ENCODE measurements around the gene STMN3.
A peak's percentile ranks its signal among the peaks of the same experiment; 100 is the strongest.
"Not testable (repeated sequence)": the region's sequence is repeated elsewhere in the genome, so short reads cannot be mapped to it uniquely, and the experiment has no call there.

Gene STMN3

DNA sequence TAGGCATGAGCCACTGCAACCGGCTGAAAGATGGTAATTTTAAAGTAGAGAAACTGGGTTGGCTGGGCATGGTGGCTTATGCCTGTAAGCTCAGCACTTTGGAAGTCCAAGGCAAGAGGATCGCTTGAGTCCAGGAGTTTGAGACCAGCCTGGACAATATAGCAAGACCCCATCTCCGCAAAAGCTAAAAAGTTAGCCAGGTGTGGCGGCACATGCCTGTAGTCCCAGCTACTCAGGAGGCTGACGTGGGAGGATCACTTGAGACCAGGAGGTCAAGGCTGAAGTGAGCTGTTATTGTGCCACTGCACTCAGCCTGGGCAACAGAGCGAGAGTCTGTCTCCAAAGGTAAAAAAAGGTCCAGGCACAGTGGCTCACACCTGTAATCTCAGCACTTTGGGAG is 22.3 kb downstream of the STMN3 start:
- not testable (repeated sequence) for DNase-seq

DNA sequence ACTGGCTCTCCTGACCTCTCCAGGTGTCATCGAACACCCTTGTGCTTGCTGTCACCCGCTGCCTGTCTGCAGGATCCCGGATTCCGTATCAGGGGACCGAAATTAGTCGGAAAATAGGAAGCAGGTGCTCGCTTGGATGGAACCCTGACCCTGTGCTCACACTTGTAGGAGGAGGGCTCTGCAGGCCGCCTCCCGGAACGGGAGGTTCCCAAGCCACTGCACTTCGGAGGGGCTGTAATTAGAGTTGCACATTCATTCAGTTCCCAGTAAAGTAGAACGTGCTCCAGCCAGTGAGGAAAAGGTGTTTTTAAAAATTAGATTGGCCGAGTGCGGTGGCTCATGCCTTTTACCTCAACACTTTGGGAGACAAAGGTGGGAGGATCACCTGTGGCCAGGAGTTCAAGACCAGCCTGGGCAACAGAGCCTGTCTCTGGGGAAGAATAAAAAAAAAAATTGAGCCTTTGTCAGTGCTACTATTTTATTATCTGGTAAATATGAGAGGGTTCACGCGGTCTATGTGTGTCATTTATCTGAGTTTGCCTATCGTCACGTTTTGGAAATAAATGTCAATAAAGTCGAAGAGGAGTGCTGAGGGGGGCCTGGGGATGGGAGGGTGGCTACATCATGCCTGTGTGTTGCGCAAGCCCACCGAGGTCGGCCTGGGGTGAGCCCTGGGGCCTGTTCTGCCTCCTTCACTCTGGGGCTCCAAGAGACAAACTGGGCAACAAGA is 24.8 kb downstream of the STMN3 start:
- DNase-seq: peak; percentile 60

DNA sequence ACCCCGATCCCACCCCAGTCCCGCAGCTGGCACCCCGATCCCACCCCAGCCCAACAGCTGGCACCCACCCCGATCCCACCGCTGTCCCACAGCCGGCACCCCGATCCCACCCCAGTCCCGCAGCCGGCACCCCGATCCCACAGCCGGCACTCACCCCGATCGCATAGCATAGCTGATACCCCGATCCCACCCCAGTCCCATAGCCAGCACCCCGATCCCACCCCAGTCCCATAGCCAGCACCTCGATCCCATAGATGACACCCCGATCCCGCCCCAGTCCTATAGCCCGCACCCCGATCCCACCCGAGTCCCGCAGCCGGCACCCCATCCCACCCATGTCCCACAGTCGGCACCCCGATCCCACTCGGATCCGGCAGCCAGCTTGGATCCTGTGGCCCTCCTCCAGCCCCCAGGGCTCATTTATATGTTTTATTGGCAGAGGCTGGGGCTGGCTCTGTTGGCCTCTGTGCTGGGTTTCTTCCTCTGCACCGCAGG is 25.4 kb downstream of the STMN3 start:
- no peak for DNase-seq

DNA sequence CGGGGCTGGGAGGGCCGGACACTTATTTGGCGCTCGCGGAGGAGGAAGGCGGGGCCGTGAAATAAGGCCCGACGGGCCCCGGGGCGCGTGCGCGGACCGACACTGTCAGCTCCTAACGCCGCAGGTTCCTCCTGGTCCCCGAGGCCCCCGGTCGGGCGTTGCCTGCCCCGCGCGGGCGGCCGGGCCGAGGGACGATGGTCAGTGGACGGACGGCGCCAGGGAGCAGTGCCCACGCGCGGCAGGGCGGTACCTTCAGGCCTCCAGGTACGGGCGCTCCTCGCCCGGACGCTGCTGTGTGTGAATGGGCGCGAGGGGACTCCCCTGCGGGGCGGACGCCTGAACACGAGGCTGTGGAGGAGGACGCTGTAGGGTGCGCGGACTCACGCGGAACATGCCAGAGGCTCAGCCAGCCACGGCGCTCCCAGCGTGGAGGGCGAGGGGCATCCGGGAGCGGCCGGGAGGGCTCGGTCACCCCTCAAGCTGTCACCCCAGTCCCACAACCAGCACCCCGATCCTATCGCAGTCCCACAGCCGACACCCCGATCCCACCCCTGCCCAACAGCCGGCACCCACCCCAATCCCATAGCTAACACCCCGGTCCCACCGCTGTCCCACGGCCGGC is 26.0 kb downstream of the STMN3 start:
- peak; percentile 90 for DNase-seq

DNA sequence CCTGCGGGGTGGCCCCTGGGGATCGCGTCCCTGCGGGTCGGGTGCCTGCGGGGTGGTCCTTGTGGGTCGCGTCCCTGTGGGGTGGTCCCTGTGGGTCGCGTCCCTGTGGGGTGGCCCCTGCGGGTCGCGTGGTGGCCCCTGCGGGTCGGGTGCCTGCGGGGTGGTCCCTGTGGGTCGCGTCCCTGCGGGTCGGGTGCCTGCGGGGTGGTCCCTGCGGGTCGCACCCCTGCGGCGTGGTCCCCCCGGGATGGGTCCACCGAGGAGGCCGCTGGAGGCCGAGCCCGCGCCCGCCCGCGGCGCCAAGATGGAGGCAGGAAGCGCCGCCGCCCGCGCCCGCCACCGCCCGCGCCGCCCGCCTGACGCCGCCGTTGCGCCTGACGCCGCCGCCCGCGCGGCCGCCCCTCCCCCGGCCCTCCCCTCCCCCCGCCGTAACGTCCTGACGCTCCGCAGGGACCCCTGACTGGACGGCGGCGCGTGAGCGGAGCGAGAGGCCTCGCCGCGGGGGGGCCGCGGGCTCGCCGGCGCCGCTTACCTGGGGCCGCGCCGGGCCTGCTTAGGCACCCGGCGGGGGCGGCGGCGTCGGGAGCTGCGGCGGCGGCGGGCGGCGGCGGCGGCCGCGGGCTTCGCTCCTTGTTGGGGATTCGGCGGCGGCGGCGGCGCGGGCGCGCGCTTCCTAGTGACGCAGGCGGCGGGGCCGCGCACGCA is 26.6 kb downstream of the STMN3 start, which contains the start of gene GMEB2:
TSS of gene GMEB2 (minus strand) at position 678 of the 705 bp plus-strand sequence. CDS start 7,704 bp downstream, outside the sequence.
- DNase-seq: no peak

DNA sequence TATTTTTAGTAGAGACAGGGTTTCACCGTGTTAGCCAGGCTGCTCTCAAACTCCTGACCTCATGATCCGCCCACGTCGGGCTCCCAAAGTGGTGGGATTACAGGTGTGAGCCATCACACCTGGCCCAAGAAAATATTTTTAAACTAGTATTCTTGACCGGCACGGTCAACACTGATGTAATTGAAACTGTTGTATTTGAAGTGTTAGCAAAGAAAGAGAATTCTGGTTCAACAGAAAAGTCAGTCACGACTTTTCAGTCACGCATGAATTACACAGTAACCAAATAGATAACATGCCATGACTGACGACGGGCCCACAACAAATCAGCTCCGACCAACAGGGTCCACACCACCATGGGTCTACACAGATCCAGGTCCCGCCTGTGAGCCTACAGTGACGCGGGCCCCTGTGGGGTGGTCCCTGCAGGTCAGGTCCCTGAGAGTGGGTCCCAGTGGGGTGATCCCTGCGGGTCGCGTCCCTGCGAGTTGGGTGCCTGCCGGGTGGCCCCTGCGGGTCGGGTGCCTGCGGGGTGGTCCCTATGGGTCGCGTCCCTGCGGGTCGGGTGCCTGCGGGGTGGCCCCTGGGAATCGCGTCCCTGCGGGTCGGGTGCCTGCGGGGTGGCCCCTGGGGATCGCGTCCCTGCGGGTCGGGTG is 27.3 kb downstream of the STMN3 start:
- DNase-seq: no peak

DNA sequence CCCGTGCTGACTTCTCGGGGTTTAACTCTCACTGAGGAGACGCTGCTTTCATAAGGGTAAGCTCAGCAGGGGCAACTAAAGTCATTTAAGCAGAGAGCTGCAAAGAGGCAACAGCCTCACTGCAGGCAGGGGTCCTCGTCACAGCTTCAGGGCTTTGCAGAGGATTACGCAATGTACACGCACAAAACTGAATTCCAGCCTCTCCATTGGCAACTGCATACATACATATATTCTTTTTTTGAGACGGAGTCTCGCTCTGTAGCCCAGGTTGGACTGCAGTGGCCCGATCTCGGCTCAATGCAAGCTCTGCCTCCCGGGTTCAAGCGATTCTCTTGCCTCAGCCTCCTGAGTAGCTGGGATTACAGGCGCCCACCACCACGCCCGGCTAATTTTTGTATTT is 28.7 kb downstream of the STMN3 start:
- DNase-seq: no peak

DNA sequence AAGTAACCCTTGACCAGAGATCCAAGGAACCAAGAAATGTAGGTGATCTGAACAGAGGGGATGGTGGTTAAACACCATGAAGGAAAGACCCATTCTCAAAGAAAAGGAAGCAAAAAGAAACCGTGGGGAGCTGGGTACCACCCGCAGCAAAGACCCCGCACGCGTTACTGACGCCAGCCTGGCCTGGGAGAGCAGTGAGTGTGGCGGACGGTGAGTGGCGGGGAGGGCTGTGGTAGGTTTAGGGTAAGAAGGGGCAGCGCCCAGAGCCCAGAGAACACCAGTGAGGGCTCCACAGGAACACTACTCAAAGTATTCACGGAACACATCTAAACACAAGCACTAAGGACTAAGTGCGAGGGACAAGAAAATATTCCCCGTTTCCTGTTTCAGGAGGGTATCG is 30.5 kb downstream of the STMN3 start:
- no peak for DNase-seq

DNA sequence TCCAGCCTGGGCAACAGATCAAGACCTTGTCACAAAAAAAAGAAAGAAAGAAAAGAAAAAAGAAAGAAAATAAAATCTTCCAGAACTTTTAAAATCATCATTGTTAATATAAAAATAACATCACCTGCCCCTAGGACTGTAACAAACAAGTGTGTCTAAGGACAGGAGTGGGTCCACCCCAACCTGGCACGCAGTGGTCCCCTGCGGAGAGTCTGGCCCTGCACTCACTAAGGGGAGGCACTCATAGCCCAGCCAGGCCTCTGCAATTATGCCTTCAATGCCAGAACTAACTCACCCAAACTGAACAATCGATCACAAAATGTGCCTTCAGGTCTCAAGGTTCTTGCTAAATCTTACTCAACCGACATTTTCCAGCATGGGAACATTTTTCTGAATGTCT is 31.1 kb downstream of the STMN3 start:
- no peak for DNase-seq

DNA sequence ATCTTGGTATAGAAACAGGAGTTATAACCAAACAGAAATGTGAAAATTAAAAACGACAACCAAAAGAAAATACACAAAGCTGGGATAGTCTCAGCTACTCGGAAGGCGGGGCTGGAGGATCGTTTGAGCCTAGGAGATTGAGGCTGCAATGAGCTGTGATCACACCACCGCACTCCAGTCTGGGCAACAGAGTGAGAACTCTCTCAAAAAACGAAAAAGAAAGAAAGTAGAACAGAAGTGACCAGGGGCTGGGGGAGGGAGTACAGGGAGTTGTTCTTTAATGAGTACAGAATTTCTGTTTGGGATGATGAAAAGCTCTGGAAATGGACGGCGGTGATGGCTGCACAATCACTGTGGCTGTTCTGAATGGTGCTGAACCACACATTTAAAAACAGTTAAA is 32.2 kb downstream of the STMN3 start:
- no peak for DNase-seq

DNA sequence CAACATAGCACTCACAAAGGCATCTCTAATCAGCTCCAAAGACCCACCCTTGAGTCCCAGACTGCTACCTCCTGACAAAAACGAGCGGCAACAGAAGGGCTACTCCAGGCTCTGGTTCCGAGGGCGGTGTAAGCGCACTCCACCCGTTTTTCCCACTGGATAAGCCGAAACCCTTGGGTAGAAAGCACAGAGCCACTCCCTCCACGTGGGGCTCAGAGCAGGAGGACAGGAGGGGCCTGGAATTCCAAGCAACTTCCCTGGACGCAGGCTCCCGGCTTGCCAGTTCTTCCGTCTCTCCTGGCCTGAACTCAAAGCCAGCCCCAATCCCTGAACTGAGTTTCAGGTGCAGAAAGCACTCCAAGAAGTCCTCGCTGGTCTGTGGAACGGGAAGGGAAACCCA is 33.7 kb downstream of the STMN3 start:
- DNase-seq: no peak

DNA sequence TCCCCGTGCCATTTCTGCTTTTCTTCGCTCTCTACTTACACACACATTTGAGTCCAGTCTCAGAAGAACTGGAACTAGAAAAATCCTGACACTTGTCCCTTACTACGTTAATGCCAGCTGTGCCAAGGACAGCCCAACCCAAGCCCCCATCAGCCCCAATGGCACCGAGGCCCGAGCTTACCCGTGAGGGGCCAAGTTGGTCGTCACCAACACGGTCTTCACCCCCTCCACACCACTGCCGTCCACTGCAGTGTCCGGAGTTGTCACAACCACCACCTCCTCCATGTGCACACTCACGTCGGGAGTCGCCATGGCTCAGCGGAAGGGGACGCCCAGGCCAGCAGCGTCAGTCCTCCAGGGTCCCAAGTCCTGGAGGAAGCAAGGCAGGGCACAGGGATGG is 34.1 kb downstream of the STMN3 start:
- no peak for DNase-seq

DNA sequence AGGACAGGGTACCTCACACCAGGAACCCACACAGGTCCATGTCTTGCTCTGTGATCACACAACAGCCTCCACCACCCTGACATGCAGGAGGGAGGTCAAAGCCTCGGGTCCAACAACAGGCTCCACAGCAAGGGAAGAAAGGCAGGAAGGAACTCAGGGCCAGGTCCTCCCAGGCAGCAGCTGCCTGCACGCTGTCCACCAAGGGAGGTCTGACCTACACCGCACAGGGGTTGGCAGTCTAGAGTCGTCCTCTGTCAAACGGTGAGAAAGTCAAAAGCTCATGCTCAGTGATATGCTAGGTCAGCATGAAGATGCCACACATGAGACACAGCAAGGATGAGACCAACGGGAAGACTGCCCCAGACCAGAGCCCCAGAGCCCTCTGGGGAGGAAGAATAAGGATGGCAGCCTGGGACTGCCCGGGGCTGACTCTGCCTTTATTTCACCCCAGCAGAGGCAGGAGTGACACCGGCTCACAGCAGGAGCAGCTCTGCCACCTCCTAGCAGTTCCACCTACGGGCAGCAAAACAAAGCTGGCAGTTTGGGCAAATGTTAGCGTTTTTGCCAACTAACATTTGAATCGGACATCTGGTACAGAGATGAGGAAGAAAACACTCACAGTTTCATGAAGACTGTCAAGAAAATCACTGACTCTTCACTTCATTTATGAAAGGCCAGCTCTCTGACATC is 34.8 kb downstream of the STMN3 start:
- no peak for DNase-seq

DNA sequence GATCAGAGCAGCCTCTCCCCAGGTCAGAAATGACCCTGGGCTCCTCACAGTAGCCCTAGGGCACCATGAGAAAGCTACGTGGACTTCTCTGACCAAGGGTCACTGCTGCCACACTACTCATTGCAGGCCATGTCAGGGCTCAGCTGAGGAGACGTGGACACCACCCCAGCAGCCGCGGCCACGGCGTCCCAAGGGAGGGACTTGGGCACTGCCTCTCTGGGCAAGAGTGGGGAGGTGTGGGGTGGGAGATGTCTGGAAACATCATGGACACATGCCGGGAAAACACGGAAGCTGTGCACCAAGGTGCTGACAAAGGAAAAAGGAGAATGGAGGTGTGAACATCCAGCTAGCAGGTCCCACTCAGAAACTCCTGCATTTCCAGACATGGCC is 35.4 kb downstream of the STMN3 start:
- DNase-seq: no peak

DNA sequence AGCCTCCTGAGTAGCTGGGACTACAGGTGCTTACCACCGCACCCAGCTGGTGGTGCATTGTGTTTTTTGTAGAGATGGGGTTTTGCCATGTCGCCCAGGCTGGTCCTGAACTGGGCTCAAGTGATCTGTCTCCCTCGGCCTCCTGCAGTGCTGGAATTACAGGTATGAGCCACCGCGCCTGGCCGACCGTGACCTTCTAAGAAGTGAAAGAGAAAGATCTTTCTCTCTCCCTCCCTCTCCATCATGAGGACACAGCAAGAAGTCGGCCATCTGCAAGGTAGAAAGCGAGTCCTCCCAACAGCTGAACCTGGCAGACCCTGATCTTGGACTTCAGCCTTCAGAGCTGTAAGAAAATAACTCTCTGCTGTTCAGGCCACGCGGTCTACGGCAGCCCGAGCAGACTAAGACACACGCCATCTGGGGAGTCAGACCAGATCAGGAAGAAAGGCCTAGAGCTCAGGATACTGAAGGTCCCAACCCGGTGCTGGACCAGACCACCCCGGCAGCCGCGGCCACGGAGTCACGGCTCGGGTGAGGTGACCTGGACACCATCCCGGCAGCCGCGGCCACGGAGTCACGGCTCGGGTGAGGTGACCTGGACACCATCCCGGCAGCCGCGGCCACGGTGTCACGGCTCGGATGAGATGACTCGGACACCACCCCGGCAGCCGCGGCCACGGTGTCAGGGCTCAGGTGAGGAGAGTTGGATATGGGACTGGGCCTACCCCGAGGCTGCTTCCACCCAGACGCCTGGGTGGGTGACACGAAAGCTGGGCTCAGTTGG is 35.9 kb downstream of the STMN3 start:
- no peak for DNase-seq

DNA sequence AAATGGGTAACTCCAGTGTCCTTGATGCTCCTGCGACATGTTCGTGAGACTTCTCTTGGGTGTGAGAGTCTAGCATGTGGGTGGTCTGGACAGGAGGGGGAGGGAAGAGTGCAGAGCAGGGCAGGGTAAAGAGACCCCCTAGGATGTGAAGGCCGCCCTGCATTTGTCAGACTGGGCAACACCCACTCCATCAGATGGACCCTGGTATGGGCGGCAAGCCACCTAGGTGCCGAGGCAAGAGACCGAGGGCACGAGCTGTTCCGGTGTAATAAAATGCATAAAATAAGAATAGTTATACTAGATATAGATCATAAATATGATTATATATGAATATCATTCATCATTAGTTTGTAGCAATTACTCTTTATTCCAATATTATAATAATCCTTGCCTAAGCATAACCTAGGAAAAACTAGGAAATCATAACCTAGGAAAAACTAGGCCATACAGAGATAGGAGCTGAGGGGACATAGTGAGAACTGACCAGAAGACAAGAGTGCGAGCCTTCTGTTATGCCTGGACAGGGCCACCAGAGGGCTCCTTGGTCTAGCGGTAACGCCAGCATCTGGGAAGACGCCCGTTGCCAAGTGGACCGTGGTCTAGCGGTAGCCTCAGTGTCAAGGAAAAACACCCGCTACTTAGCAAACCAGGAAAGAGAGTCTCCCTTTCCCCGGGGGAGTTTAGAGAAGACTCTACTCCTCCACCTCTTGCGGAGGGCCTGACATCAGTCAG is 39.2 kb downstream of the STMN3 start:
- not testable (repeated sequence) for DNase-seq

DNA sequence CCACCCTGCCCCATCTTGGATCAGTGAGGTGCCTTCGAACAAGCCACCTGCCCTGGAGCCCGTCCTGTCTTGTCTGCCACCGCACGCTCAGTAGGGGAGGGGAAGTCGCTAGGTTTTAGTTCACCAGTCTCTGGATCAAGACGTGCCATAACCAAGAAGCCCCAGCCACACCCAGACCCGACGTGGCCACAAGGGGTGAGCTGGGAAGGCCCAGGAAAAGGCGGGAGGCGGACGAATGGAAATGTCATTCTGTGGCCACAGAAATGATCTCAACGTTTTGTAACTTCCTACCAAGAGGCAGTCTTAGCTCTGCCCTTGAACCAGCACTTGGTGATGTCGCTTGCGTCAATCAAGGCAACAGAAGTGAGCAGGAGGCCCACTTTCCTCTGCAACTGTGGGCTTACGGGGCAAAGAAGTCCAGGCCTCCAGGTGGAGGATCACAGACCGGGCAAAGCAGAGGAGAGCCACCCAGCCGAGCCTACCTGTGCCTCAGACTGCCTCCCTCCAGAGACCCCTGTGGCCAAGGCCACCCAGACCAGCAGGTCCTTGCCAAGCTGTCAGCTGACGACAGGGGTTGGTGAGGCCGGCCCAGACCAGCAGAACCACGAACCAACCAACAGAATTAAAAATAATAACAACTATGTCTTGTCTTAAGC is 40.8 kb downstream of the STMN3 start:
- DNase-seq: no peak

DNA sequence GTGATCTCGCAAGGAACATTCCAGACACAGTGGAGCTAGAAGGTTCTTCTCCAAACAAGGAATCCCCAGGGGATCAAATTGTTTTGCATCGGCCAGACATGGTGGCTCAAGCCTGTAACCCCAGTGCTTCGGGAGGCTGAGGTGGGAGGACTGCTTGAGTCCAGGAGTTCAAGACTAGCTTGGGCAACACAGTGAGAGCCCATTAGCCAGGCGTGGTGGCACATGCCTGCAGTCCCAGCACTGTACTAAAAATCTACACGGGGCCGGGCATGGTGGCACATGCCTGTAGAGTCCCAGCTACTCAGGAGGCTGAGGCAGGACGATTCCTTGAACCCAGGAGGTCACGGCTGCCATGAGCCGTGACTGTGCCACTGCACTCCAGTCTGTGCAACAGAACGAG is 41.6 kb downstream of the STMN3 start:
- DNase-seq: no peak

DNA sequence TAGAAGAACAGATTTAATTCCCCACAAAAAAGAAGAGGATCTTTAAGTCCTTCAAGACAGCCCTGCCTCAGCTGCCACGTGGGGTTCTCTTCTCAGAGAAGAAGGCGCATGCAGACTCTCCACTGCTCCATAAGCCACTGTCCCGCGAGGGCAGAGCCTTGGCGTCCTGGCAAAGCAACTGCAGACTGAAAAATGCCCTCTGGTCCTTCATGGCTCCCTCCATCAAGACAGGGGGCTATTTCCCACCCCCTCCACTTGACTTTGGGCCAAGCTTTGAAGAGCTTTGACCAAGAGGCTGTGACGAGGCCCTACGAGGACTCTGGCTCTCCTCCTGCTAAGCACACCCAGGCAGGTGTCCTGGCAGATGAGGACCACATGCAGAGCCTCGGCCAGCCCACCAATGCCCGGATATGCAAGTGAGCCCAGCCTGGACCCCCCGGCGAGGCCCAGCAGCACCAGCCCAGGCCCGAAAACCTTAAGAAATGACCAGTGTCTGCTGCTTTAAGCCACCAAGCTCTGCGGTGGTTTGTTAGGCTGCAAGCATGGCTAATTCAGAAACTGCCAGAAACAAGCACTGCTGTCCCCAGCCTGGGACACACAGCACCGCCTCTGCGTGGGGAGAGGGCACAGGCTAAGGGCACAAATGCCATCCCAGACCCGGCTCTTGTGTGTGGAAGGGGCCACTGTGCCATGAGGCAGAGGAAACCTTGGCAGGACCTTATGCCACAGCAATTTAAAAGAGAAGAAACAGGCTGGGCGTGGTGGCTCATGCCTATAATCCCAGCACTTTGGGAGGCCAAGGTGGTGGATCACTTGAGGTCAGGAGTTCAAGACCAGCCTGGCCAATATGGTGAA is 42.4 kb downstream of the STMN3 start:
- DNase-seq: no peak

DNA sequence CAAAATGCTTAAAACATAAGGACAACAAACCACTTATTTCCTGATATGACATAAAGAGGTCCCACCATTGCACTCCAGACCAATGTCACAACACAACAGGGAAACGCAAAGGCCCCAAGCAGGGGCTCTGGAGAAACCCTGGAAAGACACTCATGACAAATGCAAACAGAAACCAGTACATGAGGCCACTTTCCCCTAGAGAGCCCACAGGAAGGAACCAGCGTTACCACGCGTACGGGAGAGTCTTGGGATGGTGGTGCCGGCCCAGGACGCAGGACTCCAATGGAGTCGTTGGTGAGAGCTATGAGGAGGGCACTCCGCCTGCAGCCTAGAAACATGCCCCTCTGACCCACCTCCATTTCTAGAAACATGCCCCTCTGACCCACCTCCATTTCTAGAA is 46.5 kb downstream of the STMN3 start:
- no peak for DNase-seq

Measured in KG1 (cell line).